Choroid plexus epithelial cell (primary cell): ENCODE measurements around the gene PIK3R1.

Experiments used
- DNase-seq: peaks from one replicate; pipeline ENCODE4 v3.0.0-alpha.2; 2010; ENCODE audit warnings: low read depth
- H3K4me3 ChIP-seq: 2 replicates; pipeline ENCODE4 v1.5.1; 2011; ENCODE audit warnings: low read depth, mild to moderate bottlenecking, control low read depth, low read length, moderate library complexity
- TF ChIP-seq, protein P1 (sequence below): conservative IDR thresholded peaks from 2 replicates; pipeline ENCODE4 v1.5.1; 2011; ENCODE audit warnings: low read depth, mild to moderate bottlenecking, control low read depth, inconsistent platforms, low read length, moderate library complexity

PIK3R1 gene

GRCh38 chr5:68215208-68215897 lies at the start of gene PIK3R1:
Gene PIK3R1 (plus strand): TSS chr5:68215756. CDS start chr5:68226676, 10,920 bp downstream.
- peak within 1 kb of the TSS; percentile 93 for H3K4me3 ChIP-seq
- DNase-seq: peak; percentile 95
- TF ChIP-seq, protein P1, sequence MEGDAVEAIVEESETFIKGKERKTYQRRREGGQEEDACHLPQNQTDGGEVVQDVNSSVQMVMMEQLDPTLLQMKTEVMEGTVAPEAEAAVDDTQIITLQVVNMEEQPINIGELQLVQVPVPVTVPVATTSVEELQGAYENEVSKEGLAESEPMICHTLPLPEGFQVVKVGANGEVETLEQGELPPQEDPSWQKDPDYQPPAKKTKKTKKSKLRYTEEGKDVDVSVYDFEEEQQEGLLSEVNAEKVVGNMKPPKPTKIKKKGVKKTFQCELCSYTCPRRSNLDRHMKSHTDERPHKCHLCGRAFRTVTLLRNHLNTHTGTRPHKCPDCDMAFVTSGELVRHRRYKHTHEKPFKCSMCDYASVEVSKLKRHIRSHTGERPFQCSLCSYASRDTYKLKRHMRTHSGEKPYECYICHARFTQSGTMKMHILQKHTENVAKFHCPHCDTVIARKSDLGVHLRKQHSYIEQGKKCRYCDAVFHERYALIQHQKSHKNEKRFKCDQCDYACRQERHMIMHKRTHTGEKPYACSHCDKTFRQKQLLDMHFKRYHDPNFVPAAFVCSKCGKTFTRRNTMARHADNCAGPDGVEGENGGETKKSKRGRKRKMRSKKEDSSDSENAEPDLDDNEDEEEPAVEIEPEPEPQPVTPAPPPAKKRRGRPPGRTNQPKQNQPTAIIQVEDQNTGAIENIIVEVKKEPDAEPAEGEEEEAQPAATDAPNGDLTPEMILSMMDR: peak; percentile 47

DNA sequence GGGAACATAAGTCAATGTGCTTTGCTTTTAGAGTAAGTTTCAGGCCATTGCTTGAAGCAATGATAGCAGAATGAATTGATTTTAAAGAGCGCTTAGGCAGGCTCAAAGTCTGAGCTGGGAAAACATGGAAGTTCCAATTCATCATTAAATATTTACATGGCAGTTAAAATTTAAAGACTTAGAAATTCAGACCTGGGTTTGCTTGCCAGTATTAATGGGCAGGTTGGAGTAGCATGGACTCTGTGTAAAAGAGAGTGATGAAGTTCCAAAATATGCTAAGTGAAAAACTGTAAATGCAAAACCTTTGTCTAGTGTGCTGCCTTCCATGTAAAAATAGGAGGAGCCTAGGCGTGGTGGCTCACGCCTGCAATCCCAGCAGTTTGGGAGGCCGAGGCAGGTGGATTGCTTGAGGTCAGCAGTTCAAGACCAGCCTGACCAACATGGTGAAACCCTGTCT lies 48.3 kb upstream of the PIK3R1 start:
- no peak overlapping the region for H3K4me3 ChIP-seq
- no peak for DNase-seq
- TF ChIP-seq, protein P1: no peak

DNA sequence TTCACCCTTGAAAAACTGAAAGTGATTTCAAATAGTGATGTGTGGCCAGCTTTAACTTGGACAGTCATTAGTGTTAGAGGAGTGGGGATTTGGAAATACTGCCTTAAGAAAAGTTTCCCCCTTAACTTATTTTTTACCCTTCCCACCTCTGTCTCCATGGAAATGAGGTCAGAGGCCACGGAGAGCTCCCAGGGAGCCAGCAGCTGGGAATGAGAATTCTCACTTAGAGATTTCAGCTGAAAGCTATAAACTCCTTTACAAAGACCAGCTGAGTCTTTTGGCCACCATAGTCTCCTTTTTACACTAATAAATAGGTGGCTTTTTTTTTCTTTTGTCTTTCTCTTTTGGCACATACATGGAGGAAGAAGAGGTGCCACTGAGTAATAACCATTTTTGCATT lies 45.7 kb upstream of the PIK3R1 start:
- DNase-seq: peak; percentile 41
- TF ChIP-seq, protein P1: no peak
- H3K4me3 ChIP-seq: no peak overlapping the region

GRCh38 chr5:68170826-68171558 lies 44.6 kb upstream of the PIK3R1 start:
- H3K4me3 ChIP-seq: no peak overlapping the region
- TF ChIP-seq, protein P1: no peak
- DNase-seq: peak; percentile 75

- H3K4me3 ChIP-seq: no peak overlapping the region
- no peak for DNase-seq
- TF ChIP-seq, protein P1: no peak
These were observed 43.2 kb upstream of the PIK3R1 start for GRCh38 chr5:68172314-68172713.

DNA sequence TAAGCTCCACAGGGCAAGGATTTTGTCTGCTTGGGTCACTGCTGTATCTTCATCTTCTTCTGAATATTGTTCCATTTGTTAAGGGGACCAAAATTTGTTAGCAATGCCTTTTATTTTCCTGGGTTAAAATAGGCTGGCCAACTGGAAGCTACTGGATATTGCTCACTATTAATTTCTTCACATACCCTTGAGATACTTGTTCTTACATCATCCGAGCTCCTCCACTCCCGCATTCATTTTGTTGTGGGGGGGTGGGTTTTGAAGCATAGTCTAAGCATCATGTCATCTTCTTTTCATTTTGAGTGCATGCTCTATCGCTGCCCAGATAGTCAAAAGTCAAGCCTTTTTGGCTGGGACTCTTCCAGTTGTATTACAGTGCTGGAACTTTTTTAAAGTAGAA lies 42.5 kb upstream of the PIK3R1 start:
- no peak for DNase-seq
- TF ChIP-seq, protein P1: no peak
- no peak overlapping the region for H3K4me3 ChIP-seq
